HG03571 (cell line): ENCODE measurements around the gene RLN3.
A peak's percentile ranks its signal among the peaks of the same experiment; 100 is the strongest.

ENCODE experiments used
- ATAC-seq: cut with Tn5 transposase; IDR thresholded peaks from one replicate; pipeline ENCODE4 v1.9.1; 2021; ENCODE audit not compliant: unreplicated experiment

Gene RLN3

DNA sequence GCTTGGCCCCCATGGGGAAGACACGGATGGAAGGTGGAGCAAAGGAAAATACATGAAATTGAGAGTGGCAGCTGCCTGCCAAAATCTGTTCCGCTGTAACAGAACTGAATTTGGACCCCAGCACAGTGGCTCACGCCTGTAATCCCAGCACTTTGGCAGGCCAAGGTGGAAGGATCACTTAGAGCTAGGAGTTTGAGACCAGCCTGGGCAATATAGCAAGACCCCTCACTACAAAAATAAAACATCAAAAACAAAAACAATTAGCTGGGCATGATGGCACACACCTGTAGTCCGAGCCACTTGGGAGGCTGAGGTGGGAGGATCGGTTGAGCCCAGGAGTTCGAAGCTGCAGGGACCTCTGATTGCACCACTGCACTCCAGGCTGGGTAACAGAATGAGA is 24.5 kb downstream of the RLN3 start:
- ATAC-seq, result no peak

DNA sequence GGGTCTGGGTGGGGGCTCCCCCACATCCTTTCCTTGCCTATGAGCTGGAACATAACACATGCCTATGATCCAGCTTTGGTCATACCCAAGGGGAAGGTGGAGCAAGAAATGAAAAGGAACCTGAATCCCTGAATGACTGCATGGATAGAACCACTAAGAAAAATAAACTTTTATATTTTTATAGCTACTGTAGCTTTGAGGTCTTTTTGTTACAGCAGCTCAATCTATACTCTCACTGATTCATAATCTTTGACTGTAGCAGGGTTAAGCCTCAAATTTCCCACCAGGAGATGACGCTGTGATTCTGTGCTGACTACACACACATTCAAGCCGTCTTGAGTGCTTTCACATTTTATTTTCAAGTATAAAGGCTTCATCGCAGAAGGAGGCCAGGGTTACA is 25.1 kb downstream of the RLN3 start:
- no peak for ATAC-seq

DNA sequence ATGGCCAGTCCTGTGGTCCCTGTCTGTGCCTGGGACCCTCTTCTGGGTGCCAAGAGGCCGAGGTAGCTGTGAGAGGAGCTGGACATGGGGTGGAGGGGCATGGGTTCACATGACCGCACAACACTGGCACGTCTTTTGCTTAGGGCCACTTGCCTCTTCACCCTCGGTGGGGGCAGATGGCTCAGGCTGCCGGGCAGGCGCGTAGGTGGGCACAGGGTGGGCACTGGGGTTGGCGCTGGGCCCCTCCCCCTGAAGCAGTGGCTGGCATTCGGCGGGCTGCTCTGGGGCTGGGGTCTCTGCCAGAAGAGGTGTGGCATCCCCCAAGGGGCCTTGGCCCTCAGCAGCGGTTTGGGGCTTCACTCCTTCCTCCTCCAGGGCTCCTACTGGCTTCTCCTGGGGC is 25.6 kb downstream of the RLN3 start:
- ATAC-seq, result no peak

DNA sequence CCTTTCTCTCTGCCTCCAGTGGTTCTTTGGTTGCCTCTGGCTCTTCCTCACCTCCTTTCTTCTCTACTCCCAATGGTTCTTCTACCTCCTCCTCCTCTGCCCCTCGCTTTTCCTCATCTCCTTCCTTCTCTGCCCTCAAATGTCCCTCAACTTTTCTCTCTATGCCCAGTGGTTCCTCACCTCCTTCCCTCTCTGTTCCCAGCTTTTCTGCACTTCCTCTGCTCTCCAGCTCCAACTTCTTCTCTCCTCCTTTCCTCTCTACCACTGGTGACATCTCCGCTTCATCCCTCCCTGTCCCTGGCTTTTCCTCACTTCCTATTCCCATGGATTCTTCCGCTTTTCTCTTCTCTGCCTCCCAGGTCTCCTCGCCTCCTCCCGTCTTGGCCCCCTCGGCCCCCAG is 26.2 kb downstream of the RLN3 start:
- no peak for ATAC-seq

DNA sequence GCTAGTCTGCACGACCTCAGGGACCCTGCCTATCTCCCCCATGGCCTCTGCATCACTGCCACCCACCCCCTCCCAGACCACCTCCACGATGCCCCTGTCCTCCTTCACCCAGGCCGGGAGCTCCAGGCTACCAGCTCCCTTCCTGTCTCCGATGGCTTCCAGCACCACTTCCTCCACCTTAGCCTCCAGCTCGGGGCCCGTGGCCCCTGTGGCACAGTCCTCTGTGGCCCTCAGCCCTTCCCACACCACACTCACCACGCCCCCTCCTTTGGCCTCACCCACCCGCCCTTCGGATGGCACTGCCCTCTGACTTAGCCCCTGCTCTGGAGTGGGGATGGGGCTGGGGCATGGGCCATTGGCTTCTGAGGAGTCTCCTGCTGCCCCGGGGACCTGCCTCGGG is 26.8 kb downstream of the RLN3 start:
- no peak for ATAC-seq

DNA sequence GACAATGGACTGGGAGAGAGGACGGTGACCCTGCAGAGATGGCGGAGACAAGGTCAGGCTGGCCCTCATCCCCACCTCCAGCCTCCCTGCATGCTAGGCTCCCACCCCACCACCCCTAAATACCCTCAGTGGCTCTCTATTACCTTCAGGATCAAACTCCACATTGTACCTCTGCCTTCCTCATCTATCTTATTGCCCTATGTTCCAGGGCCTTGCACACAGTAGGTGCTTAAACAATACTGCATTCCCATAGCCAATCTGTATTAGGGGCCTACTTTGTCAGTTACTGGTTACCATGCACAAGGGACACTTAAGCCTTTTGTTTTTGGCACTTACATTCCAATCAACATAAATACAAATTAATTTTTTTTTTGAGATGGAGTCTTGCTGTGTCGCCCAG is 27.4 kb downstream of the RLN3 start:
- no peak for ATAC-seq

DNA sequence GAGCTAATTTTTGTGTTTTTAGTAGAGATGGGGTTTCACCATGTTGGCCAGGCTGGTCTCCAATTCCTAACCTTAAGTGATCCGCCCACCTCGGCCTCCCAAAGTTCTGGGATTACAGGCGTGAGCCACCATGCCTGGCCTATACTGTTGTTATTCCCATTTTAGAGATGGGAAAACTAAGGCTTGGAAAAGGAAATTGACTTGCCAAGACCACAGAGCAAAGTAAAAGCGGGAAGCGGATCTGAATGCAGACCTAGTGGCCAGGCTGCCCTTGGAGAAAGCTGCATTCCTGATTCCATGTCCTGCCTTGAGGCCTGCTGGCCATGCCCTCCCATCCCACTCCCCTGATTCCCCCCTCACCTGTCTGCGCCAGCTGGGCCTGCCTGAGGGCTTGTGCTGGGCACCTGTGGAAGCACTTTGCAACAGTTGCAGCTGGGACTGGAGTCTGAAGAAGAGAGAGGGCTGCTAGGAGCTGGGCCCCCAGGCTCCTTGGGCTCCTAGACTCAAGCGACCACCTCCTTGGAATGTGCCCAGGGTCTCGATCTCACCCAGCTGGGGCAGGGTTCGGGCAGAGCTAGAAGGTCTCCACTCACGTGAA is 28.2 kb downstream of the RLN3 start:
- no peak for ATAC-seq

DNA sequence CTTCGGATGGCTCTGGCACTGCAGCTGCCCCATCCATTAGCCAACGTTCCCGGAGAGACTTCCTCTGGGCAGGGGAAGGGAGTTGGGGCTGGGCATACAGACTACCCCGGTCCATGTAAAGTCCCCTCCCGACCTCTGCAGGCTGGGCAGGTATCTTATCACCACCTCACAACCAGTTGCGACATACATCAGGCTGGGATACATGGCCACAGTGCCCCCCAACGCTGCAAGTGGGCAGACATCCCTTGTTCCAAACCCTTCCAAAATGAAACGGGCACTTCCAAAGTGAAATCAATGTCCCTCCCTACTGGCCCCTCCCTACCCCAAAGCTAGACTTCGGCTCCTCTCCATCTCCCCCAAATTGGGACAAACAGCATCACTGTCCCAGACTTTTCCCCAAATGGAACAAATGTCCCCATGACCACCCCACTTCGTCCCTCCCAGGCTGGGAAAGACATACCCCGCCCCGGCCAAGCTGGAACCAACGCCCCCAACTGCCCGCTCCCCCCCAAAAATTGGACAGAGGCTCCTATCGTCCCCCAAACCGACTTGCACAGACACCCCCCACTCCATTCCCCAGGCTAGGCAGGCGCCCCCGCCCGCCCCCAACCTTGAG is 28.9 kb downstream of the RLN3 start:
- no peak for ATAC-seq

DNA sequence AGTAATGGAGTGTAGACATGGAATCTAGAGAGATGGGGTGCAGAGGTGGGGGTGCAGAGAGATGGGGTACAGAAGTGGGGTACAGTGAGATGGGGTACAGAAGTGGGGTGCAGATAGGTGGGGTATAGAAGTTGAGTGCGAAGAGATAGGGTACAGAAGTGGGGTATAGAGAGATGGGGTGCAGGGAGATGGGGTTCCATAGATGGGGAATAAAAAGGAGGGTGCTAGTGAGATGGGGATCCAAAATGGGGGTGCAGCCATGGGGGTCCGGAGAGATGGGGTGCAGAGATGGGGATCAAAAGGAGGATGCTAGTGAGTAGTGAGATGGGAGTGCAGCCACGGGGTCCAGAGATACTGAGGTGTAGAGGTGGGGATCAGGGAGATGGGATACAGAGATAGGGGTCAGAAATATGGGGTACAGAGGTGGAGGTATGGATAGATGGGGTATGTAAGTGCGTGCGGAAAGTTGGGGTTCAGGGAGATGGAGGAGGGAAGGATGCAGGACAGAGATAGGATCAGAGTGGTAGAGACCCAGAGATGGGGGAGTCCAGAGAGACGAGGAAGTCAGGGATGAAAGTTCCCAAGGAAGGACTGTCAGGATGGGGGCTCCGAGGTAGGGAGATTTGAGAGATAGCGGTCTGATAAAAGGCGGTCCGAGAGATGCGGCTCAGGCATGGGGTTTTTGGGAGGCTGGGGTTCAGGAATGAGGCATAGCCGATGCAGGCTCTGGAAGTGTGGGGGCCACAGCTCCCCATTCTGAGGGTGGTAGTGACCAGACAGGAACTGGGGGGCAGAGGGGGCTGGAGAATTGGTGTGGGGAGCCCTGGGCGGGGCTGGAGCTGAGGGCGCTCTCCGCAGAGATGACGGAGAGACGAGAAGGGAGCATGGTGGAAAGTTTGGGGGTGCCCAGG is 30.5 kb downstream of the RLN3 start:
- ATAC-seq, result no peak

DNA sequence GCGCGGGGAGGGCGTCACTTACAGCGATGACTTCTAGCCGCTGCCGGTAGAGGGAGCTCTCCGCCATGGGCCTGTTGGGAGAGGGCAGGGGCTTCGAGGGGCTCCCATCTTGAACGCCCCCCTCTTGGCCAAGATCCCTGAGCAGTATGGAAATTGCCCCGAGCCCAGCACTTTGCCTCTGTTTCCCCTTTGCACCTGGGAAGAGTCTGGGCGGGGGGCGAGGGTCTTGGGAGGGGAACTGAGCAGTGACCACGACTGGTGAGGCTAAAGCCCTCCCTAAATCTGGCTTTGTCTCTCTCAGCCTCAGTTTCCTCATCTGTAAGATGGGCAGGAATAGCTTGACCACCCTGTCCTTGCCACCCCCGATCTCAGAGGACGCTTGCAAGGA is 31.1 kb downstream of the RLN3 start:
- no peak for ATAC-seq

DNA sequence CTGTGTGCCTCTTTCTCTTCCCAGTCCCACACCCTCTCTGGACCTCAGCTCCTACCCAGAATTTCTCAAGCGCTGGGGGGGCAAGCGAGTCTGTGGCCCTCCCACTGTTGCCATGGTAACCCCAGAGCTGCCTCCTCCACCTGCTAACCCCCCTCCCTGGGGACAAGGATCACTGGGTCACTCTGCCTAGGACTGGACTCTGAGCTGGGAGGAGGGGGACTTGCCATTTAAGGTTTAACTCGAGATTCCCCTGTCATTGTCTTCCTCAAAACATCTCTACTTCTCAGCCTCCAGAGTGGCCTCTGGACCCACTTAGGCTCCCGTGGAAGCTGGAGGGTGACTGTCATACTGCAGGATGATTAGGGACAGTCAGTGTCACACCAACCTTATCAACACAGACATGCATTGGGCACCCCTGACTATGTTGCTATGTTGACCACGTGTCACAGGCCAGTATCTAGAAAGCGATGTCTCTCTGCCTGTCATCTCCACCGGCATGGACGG is 31.8 kb downstream of the RLN3 start:
- no peak for ATAC-seq

DNA sequence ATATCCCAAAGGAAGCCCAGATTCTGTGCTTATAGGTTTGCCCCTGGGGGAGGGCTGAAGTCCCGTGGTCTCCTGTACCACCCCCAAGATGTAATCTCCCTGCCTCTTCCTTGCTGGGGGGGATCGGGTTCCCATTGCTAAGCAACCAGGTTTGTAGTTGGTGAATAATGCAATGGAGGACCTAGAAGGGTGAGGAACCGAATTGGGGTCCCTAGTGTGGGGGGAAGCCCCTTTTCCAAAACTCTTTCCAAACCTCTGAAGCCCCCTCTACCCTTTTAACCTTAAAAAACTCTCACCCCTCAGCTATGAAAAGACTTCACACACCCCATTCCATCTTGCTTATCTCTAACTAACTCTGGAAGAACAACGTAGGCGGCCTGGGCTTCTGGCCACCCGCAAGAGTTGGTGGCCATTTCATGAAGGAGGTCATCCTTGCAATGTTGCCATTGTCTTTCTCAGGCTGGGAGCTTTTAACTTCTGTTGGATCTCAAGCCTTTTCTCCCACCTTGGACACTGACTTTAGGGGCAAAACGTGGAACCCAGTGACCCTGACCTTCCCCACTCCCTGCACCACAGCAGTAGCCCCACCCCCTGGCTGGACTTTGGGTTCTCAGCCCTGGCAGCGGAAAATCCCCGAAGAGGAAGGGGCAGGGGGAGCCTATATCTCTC is 33.3 kb downstream of the RLN3 start:
- ATAC-seq, result no peak

DNA sequence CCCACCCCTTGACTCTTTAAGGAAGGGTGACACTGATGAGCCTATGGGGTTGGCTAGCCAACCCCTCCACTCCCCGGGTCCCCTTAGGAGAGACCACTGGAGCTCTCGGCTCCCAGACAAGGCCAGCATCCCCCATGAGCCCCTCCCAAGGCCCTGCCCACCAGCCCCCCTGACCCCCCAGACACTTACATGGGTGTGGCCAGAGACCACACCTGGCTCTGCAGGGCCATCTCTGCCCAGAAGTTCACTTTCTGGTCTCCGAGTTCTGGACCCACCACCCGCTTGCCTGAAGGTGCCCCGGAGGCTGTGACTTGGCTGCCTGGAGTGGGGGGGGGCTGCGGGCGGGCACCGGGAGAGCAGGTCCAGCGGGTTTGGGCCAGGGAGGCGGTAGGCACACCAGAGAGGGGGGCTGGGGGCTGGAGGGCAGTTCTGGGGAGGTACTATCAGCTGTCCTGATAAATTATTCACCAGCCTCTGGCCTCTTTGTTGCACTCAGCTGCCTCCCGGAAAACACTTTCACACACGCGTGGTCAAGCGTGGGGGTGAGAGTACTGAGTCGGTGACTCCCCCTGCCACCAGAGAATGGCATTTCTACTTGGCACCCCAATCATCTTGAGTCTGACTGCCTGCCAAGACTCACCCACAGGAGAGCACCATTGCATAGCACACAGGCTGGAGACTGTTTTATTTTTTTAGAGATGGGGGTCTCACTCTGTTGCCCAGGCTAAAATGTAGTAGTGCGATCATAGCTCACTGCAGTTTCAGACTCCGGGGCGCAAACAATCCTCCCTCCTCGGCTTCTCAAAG is 34.0 kb downstream of the RLN3 start, which contains the start of gene PALM3:
TSS of gene PALM3 (minus strand) at position 326 of the 807 bp plus-strand sequence. CDS start at position 230, 96 bp downstream.
- no peak for ATAC-seq

DNA sequence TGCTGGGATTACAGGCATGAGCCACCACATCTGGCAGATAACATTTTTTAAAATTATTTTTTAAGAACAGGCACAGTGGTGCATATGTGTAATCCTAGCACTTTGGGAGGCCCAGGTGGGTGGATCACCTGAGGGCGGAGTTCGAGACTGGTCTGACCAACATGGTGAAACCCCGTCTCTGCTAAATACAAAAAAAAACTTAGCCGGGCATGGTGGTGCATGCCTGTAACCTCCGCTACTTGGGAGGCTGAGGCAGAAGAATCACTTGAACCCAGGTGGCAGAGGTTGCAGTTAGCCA is 34.6 kb downstream of the RLN3 start:
- ATAC-seq, result no peak

DNA sequence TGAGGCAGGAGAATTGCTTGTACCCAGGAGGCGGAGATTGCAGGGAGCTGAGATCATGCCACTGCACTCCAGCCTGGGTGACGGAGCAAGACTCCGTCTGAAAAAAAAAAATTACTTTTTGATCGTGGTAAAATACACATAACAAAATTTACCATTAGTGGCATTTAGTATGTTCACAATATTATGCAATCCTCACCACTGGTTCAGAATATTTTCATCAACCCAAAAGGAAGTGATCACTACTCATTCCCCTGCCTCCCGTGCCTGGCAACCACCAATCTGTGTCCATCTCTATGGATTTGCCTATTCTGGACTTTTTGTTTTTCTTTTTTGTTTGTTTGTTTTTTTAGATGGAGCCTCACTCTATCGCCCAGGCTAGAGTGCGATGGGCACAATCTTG is 35.2 kb downstream of the RLN3 start:
- no peak for ATAC-seq

DNA sequence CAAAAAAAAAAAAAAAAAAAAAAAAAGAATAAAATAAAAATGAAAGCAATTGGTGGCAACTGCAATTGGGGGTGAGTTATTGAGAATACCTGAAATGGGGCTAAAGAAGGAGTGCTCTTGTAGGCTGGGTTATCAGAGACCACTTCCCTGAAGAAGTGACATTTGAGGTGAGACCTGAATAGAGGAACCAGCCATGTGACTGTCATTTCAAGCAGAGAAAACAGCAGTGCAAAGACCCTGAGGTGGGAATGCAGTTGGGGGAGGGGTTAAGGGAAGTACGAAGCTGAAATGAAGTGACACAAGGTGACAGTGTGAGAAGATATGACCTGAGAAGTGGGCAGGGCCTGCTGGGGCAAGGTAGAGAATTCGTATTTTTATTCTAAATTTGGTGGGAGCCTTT is 38.2 kb downstream of the RLN3 start:
- ATAC-seq, result no peak

DNA sequence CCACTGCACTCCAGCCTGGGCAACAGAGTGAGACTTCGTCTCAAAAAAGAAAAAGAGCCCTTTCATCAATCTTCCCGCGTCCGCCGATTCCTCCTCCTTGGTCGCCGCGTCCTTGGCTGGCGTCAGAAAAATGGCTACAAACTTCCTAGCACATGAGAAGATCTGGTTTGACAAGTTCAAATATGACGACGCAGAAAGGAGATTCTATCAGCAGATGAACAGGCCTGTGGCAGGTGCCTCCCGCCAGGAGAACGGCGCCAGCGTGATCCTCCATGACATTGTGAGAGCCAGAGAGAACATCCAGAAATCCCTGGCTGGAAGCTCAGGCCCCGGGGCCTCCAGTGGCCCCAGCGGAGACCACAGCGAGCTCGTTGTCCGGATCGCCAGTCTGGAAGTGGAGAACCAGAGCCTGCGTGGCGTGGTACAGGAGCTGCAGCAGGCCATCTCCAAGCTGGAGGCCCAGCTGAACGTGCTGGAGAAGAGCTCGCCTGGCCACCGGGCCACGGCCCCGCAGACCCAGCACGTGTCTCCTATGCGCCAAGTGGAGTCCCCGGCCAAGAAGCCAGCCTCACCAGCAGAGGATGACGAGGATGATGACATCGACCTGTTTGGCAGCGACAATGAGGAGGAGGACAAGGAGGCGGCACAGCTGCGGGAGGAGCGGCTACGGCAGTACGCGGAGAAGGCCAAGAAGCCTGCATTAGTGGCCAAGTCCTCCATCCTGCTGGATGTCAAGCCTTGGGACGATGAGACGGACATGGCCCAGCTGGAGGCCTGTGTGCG is 42.5 kb downstream of the RLN3 start:
- ATAC-seq, result no peak

DNA sequence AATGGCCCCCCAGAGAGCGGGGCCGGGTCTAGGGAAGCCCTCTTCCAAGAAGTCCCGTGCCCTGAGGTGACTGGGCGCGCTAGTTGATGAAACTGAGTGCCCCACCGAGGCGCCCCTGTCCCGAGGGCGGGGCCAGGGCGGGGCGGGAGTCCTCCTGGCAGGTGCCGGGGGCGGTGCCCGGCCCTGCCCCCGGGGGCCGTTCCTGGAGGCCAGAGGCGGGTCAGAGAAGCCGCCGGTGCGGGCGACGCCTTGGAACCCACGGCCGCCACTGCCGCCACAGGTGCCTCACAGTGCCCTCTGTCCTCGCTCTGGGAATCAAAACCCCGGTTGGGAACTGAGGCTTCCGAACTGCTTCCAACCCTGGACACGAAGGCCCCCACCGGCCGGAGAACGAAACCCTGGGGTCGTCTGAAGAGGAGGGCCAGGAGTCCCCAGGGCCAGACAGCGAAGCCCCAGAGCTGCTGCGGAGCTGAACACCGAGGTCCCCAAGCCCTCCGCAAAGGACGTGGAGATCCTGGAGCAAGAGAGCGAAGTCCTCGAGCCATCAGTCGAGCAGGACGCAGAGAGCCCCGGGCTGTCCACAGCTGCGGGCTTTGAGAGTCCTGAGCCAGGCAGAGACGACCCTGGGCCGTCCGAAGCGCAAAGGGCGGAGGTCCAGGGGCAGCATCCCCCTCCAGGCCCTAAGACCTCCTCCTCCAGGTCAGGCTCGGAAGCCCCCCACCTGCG is 44.8 kb downstream of the RLN3 start, which contains the start of gene MISP3:
TSS of gene MISP3 (plus strand) at position 252 of the 726 bp plus-strand sequence. CDS start 524 bp downstream, outside the sequence.
- no peak for ATAC-seq

DNA sequence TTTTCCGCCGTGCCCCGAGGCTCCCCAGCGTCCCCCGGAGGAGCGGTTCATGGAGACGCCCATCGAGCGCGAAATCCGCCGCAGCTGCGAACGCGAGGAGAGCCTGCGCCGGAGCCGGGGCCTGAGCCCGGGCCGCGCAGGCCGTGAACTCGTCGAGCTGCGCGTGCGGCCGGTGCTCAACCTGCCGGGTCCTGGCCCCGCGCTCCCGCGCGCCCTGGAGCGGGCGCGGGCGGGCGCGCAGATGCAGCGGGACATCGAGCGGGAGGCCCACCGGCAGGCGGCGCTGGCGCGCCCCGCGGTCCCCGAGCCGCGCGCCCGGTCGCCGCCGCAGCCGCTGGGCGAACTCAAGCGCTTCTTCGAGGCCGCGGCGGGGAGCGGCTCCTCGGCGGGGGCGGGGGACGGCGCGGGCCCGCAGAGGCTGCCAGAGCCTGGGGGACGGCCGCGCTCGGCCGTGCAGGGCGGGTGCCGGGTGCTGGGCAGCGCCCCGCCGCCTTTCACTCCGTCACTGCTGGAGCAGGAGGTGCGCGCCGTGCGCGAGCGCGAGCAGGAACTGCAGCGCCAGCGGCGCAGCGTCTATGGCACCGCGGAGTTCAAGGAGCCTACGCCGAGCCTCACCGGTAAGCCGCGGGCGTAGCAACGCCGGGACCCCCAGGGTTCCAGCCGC is 45.4 kb downstream of the RLN3 start:
- peak; percentile 51 for ATAC-seq
